ENCODE results near the gene SEPTIN12.
"Not testable (repeated sequence)": the region's sequence is repeated elsewhere in the genome, so short reads cannot be mapped to it uniquely, and the experiment has no call there.

The SEPTIN12 gene

GRCh38 chr16:4784444-4784987 is 3.6 kb downstream of the SEPTIN12 start:
- not testable (repeated sequence) for DNase-seq (ENCODE audit: low read depth in 1 of 2, low spot score in 1 of 2)

DNA sequence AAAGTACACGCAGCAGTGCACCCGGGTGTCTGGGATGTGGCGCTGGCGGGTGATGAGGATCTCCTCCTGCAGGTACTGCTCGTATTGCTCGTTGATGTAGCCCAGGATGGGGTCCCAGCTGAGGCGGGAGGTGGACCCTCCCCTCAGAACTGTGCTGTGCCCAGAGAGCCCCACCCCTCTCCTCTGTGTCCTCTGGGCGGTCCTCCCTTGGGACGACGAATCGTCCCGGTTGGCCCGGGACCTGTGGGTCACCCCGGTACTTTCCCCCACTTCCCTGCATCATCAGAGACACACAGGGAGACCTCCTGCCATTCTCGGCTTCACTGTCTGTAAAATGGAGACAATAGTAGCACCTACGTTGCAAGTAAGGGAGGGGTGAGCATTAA is 4.2 kb downstream of the SEPTIN12 start:
- no peak for DNase-seq (ENCODE audit: low read depth in 1 of 2, low spot score in 1 of 2)

- DNase-seq (ENCODE audit: low read depth in 1 of 2, low spot score in 1 of 2), result no peak
Measured at GRCh38 chr16:4783251-4783950, 4.7 kb downstream of the SEPTIN12 start.

- DNase-seq (ENCODE audit: low read depth in 1 of 2, low spot score in 1 of 2), result no peak
Measured at GRCh38 chr16:4780235-4780634, 7.9 kb downstream of the SEPTIN12 start.

- no peak for DNase-seq (ENCODE audit: low read depth in 1 of 2, low spot score in 1 of 2)
Measured at GRCh38 chr16:4778050-4778392, 10.1 kb downstream of the SEPTIN12 start.

GRCh38 chr16:4777339-4778049 is 10.7 kb downstream of the SEPTIN12 start:
- DNase-seq (ENCODE audit: low read depth in 1 of 2, low spot score in 1 of 2), result no peak

DNA sequence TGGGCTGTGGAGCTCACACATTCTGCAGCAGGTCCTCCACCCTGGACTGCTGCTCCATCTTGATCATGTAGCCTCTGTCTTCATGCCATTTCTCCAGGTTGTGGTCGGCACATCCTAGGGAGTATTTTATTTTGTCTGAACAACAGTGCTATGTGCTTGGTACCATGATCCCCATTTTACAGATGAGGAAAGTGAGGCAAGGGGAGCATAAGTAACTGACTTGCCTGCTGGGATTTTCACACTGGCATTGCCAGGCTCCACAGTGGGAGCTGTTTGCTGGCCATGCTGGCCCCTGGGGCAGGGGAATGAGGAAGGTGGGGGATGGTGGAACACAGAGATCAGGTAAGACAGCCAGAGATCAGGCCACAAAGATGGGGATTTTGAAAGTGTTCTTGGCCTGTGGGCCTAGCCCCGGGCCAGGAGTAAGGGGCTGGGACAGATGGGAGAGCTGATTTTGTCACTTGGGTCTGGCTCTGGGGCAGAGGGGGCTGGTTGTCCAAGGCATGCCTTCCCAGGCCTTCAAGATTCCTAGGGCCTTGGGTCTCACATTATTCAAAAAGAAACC is 11.9 kb downstream of the SEPTIN12 start:
- DNase-seq (ENCODE audit: low read depth in 1 of 2, low spot score in 1 of 2), result no peak

- no peak for DNase-seq (ENCODE audit: low read depth in 1 of 2, low spot score in 1 of 2)
Measured at GRCh38 chr16:4775005-4775404, 13.1 kb downstream of the SEPTIN12 start.

DNA sequence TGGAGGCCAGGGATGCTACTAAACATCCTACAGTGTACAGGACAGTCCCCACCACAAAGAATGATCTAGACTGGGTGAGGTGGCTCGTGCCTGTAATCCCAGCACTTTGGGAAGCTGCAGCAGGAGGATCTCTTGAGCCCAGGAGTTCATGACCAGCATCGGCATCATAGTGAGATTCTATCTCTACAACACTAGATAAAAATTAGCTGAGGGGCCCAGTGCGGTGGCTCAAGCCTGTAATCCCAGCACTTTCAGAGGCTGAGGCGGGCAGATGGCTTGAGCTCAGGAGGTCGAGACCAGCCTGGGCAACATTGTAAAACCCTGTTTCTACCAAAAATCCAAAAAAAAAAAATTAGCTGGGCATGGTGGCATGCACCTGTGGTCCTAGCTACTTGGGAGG is 15.8 kb downstream of the SEPTIN12 start:
- no peak for DNase-seq (ENCODE audit: low read depth in 1 of 2, low spot score in 1 of 2)

DNA sequence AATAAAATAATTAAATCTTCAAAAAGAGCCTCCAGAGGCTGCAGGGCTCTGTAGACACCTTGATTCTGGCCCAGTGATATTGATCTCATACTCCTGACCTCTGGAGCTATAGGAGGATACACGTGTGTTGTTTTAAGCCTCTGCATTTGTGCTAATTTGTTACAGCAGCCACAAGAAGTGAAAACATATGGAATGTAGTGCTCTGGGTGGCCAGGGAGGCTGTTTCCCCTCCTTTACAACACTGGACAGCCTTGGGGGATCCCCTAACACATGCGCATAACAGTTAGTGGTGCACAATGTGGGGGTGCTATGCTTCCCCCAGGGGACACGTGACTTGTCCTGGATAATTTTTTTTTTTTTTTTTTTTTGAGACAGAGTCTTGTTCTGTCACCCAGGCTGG is 16.5 kb downstream of the SEPTIN12 start:
- DNase-seq (ENCODE audit: low read depth in 1 of 2, low spot score in 1 of 2), result no peak

GRCh38 chr16:4769306-4769638 is 18.9 kb downstream of the SEPTIN12 start:
- no peak for DNase-seq (ENCODE audit: low read depth in 1 of 2, low spot score in 1 of 2)

DNA sequence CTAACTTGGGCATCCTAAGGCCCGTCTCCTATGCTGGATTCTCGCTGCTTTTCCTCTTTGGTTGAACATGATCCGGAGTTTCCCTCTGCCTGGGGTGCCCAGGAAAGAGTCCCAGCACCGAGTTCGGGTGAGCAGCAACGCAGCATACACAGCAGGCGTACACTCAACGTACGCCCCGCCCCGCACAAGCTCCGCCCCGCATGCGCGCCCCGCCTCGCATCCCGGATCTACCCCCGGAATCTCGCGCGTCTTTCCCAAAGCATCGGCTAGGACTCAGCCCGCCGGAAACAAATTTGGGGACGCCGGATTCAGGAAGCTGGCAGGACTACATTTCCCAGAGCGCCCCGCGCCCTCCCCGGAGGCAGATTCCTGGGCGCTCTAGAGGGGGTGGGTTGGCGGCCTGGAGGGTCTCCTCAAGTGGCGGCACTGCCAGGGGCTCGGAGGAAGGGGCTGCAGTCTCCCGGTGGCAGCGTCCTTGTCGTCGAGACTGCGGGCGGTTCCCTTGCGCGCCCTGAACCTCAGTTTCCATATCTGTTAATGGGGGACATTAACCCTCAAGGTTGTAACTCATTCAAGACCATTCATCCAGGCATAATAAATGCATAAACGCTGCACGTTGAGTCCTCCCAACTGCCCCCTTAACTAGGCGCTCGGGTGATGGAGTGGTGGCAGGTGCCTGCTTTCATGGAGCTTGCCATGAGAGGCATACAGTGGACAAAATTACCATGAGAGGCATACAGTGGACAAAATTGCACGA is 19.4 kb downstream of the SEPTIN12 start:
- DNase-seq (ENCODE audit: low read depth in 1 of 2, low spot score in 1 of 2), result peak; percentile 75 to 78

DNA sequence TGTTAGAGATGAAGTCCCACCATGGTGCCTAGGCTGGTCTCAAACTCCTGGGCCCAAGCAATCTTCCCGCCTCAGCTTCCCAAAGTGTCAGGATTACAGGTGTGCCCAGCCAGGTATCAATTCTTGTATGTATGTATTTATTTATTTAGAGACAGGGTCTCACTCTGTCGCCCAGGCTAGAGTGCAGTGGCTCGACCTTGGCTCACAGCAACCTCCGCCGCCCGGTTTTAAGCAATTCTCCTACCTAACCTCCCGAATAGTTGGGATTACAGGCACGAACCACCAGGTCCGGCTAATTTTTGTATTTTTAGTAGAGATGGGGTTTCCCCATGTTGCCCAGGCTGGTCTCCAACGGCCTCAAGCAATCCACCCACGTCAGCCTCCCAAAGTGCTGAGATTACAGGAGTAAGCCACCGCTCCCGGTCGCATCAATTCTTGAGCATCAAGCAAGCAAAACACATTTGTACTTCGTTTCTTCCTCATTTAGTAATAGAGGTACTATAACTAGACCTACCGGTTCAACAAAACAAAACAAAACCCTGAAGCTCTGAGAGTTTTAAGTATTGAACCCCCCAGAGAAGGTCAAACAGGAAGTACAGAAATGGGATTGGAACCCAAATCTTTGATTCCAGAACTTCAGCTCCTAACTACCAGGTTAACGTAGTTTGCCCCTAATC is 20.1 kb downstream of the SEPTIN12 start:
- no peak for DNase-seq (ENCODE audit: low read depth in 1 of 2, low spot score in 1 of 2)

DNA sequence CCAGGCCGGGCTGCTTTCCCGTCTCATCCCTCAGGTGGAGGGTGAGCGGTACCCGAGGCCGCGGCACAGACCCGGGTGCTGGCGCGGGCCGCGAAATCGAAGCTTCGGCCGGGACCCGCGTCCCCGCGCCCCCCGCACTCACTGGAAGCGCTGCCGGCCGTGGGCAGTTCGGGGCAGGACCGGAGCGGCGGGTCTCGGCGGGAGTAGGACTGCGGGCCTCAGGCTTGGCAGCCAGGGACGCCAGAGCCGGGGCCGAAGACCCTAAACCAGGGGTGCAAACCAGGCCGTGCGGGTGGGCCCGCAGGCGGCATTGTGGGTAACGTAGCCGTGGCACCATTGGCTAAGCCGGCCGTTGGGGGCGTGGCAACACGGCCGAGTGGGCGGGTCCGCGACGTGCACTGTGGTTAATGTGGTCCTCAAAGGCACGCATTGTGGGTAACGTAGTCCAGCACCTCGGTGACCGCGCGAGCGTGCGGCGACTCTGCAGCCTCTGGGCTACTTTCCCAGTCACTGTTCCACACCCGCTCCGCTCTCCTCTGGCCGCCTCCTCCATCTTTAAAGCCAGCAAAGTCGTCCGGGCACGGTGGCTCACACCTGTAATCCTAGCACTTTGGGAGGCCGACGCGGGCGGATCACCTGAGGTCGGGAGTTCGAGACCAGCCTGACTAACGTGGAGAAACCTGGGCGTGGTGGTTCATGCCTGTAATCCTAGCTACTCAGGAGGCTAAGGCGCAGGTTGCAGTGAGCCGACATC is 21.1 kb downstream of the SEPTIN12 start, which contains the start of gene ZNF500:
Gene ZNF500 (minus strand): TSS at position 288 of the 754 bp plus-strand sequence. CDS start 1,184 bp downstream, outside the sequence.
- peak; percentile 93 to 96 for DNase-seq (ENCODE audit: low read depth in 1 of 2, low spot score in 1 of 2)

- DNase-seq (ENCODE audit: low read depth in 1 of 2, low spot score in 1 of 2), result no peak
Measured at GRCh38 chr16:4765511-4766474, 22.4 kb downstream of the SEPTIN12 start.

GRCh38 chr16:4763791-4764190 is 24.4 kb downstream of the SEPTIN12 start:
- no peak for DNase-seq (ENCODE audit: low read depth in 1 of 2, low spot score in 1 of 2)

GRCh38 chr16:4762205-4762604 is 25.9 kb downstream of the SEPTIN12 start:
- no peak for DNase-seq (ENCODE audit: low read depth in 1 of 2, low spot score in 1 of 2)

DNA sequence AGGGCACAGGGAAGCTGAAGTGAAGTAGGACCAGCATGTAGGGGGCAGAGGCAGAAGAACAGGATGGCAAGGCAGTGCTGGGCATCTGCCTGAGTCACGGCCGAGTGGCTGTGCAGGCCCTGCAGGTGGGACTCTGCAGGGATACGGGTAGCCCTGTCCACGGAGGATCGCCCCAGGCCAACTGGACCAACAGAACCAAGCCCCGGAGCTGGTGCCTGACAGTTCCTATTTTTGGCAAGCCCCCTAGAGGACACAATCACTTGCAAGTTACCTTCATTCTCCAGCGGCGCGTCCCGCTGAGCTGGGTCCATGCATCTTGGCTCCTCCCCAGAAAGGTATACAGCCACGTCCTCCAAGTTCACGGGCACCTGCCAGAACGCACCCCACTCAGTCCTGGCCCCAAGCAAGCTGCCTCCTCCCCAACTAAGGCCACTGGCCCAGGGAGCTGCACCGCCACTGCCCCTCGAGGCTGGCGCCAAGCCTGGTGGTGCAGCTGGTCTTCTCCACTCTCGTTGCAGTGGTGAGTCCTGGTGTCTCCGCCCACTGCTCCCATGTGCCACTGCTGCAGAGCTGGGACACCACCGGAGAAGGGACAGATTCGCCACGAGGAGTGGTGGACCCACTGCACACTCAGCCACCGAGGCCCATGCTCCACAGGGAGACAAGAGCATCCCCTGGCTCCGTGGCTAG is 27.8 kb downstream of the SEPTIN12 start:
- DNase-seq (ENCODE audit: low read depth in 1 of 2, low spot score in 1 of 2), result no peak

DNA sequence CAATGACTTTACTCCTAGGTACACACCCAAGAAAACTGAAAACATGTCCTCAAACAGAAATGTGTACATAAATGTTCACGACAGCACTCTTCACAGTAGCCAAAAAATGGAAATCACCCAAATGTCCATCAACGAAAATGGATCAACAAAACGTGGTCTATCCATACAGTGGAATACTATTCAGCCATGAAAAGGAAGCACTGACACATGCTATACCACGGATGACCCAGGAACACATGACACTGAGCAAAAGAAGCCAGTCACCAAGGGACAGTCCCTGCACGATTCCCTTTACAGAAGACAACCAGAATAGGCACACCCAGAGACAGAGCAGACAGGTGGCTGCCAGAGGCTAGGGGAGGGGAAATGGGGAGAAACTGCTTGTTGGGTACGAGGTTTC is 32.5 kb downstream of the SEPTIN12 start:
- DNase-seq (ENCODE audit: low read depth in 1 of 2, low spot score in 1 of 2), result no peak
